Thoracic aorta (tissue), 2 donors: ENCODE measurements around the gene PBX3. TPM values are rescaled to one million over a fixed set of nuclear protein-coding genes. Genes with fewer than 3 reads are reported as not detected.

Experiments
- ATAC-seq: fragments of 150-250 bp; one replicate; pipeline ENCODE4 v1.8.0; 2017; ENCODE audit warnings: low read depth; ENCODE audit not compliant: insufficient number of reproducible peaks, low FRiP score
- DNase-seq: peaks from one replicate; pipeline ENCODE4 v3.0.0-alpha.2; 2020; ENCODE audit warnings: low spot score
- H3K27ac ChIP-seq, 2 donors: fragments of 200-600 bp; sonication (generic); 1 replicate in 1 of 2; 2 replicates in 1 of 2; pipeline ENCODE4 v1.5.1; 2016; ENCODE audit warnings: mild to moderate bottlenecking in 2 of 2, moderate library complexity in 2 of 2
- H3K27me3 ChIP-seq: fragments of 200-600 bp; sonication (generic); replicated peaks from 2 replicates; pipeline ENCODE4 v1.6.0; 2016; ENCODE audit warnings: mild to moderate bottlenecking; ENCODE audit not compliant: insufficient read depth
- H3K36me3 ChIP-seq: fragments of 200-600 bp; sonication (generic); one replicate; pipeline ENCODE4 v1.5.1; 2016
- H3K4me1 ChIP-seq, 2 donors: fragments of 200-600 bp; sonication (generic); 1 replicate in 1 of 2; 2 replicates in 1 of 2; pipeline versions ENCODE4 v1.5.1 to v1.6.0; 2016; ENCODE audit warnings: low read depth in 2 of 2, mild to moderate bottlenecking in 1 of 2; ENCODE audit not compliant: control insufficient read depth in 1 of 2
- H3K4me3 ChIP-seq: fragments of 200-600 bp; sonication (generic); 2 replicates; pipeline ENCODE4 v1.5.1; 2016; ENCODE audit warnings: mild to moderate bottlenecking
- H3K9me3 ChIP-seq: fragments of 200-600 bp; sonication (generic); 2 replicates; pipeline ENCODE4 v1.5.1; 2016
- CTCF ChIP-seq: fragments of 200-600 bp; sonication (generic); IDR thresholded peaks from one replicate; pipeline ENCODE4 v1.5.1; 2019; ENCODE audit warnings: antibody characterized with exemption
- total RNA-seq, 2 donors: library from RNA; depleted of rRNA; stranded (reverse); fragments of >200 nt; gene quantifications; one replicate each; pipeline versions ENCODE4 v1.1.0 to v1.2.3, GENCODE V29; 2016

PBX3 gene
- total RNA-seq, 2 donors from 2014 or later: 23.9 to 34.8 TPM

- Histone ChIP-seq H3K36me3 (no peaks in the 10 kb centered on the region), H3K4me3 (peak overlapping the region; percentile 57), H3K4me1 (peaks cover 0 to 2% of the 10 kb centered on the region in 2 donors), H3K27me3 (no peaks in the 10 kb centered on the region), H3K27ac (no peak overlapping the region), H3K9me3 (no peaks in the 10 kb centered on the region)
- ATAC-seq (no peak), DNase-seq (no peak)
- TF ChIP-seq CTCF: no peak
Observed at GRCh38 chr9:125759764-125760129, 12.6 kb downstream of the PBX3 start.

GRCh38 chr9:125760537-125760936 lies 13.4 kb downstream of the PBX3 start:
- Histone ChIP-seq H3K4me3 (no peak overlapping the region), H3K27me3 (no peaks in the 10 kb centered on the region), H3K4me1 (peaks cover 0 to 2% of the 10 kb centered on the region in 2 donors), H3K27ac (no peak overlapping the region), H3K36me3 (no peaks in the 10 kb centered on the region), H3K9me3 (no peaks in the 10 kb centered on the region)
- ATAC-seq (no peak), DNase-seq (no peak)
- no peak for TF ChIP-seq CTCF

GRCh38 chr9:125761676-125762450 lies 14.7 kb downstream of the PBX3 start:
- Histone ChIP-seq H3K27ac (no peak overlapping the region), H3K4me3 (no peak overlapping the region), H3K4me1 (peaks cover 0 to 2% of the 10 kb centered on the region in 2 donors), H3K36me3 (no peaks in the 10 kb centered on the region), H3K27me3 (no peaks in the 10 kb centered on the region), H3K9me3 (no peaks in the 10 kb centered on the region)
- TF ChIP-seq CTCF: no peak
- no peak for DNase-seq
- ATAC-seq: no peak

GRCh38 chr9:125763394-125763801 lies 16.2 kb downstream of the PBX3 start:
- H3K4me1 ChIP-seq: peaks cover 0 to 2% of the 10 kb centered on the region in 2 donors
- H3K9me3 ChIP-seq: no peaks in the 10 kb centered on the region
- no peak for ATAC-seq
- no peak for TF ChIP-seq CTCF
- H3K27ac ChIP-seq: no peak overlapping the region
- no peak for DNase-seq
- no peaks in the 10 kb centered on the region for H3K36me3 ChIP-seq
- no peaks in the 10 kb centered on the region for H3K27me3 ChIP-seq
- no peak overlapping the region for H3K4me3 ChIP-seq

GRCh38 chr9:125764198-125764597 lies 17.0 kb downstream of the PBX3 start:
- DNase-seq (no peak), ATAC-seq (no peak)
- H3K9me3 ChIP-seq: no peaks in the 10 kb centered on the region
- TF ChIP-seq CTCF: no peak
- no peak overlapping the region for H3K27ac ChIP-seq
- no peaks in the 10 kb centered on the region for H3K36me3 ChIP-seq
- no peak overlapping the region for H3K4me3 ChIP-seq
- H3K27me3 ChIP-seq: no peaks in the 10 kb centered on the region
- H3K4me1 ChIP-seq: no peaks in the 10 kb centered on the region
